WTC11 (cell line): ENCODE results near the gene PNPLA6. TPM values are rescaled to one million over a fixed set of nuclear protein-coding genes. Genes with fewer than 3 reads are reported as not detected.

Experiments used
- ELF4 ChIP-seq: sonication (generic); formaldehyde crosslinking; IDR thresholded peaks from 2 replicates; pipeline ENCODE4 v1.8.1; 2022; ENCODE audit warnings: low read depth, mild to moderate bottlenecking, moderate library complexity, missing genetic modification reagents
- ETV6 ChIP-seq: sonication (generic); formaldehyde crosslinking; IDR thresholded peaks from 2 replicates; pipeline ENCODE4 v1.8.1; 2022; ENCODE audit warnings: mild to moderate bottlenecking, missing genetic modification reagents
- FOXK1 ChIP-seq: sonication (generic); formaldehyde crosslinking; IDR thresholded peaks from 2 replicates; pipeline ENCODE4 v1.8.0; 2022; ENCODE audit warnings: mild to moderate bottlenecking, moderate library complexity, missing genetic modification reagents
- JAZF1 ChIP-seq: fragments of 250-450 bp; sonication (Bioruptor Pico); IDR thresholded peaks from 2 replicates; pipeline ENCODE4 v1.9.0; 2021; ENCODE audit warnings: moderate library complexity, mild to moderate bottlenecking, inconsistent platforms
- JUN ChIP-seq: sonication (generic); formaldehyde crosslinking; IDR thresholded peaks from 2 replicates; pipeline ENCODE4 v1.8.0; 2023; ENCODE audit warnings: mild to moderate bottlenecking, missing genetic modification reagents
- MXD4 ChIP-seq: fragments of 250-450 bp; sonication (Bioruptor Pico); IDR thresholded peaks from 2 replicates; pipeline ENCODE4 v1.8.0; 2021; ENCODE audit warnings: mild to moderate bottlenecking, moderate library complexity, borderline replicate concordance
- NR2C2 ChIP-seq: sonication (generic); formaldehyde crosslinking; IDR thresholded peaks from 2 replicates; pipeline ENCODE4 v1.8.0; 2022; ENCODE audit warnings: mild to moderate bottlenecking, missing genetic modification reagents
- PRRX2 ChIP-seq: fragments of 250-450 bp; sonication (Bioruptor Pico); IDR thresholded peaks from 2 replicates; pipeline ENCODE4 v1.8.0; 2021; ENCODE audit warnings: mild to moderate bottlenecking
- STAT6 ChIP-seq: sonication (generic); formaldehyde crosslinking; conservative IDR thresholded peaks from 2 replicates; pipeline ENCODE4 v1.8.1; 2023; ENCODE audit warnings: mild to moderate bottlenecking, low read depth, missing genetic modification reagents, moderate library complexity
- TCF7 ChIP-seq: sonication (generic); formaldehyde crosslinking; IDR thresholded peaks from 2 replicates; pipeline ENCODE4 v1.8.0; 2022; ENCODE audit warnings: mild to moderate bottlenecking, low read depth, missing genetic modification reagents, moderate library complexity
- TEAD1 ChIP-seq: sonication (generic); formaldehyde crosslinking; IDR thresholded peaks from 2 replicates; pipeline ENCODE4 v1.8.0; 2022; ENCODE audit warnings: mild to moderate bottlenecking, missing genetic modification reagents
- TP53 ChIP-seq: sonication (generic); formaldehyde crosslinking; IDR thresholded peaks from 2 replicates; pipeline ENCODE4 v1.8.1; 2023; ENCODE audit warnings: mild to moderate bottlenecking, missing genetic modification reagents
- ZNF121 ChIP-seq: sonication (generic); formaldehyde crosslinking; IDR thresholded peaks from 2 replicates; pipeline ENCODE4 v1.8.0; 2023; ENCODE audit warnings: missing genetic modification reagents
- ZNF396 ChIP-seq: fragments of 250-450 bp; sonication (Bioruptor Pico); IDR thresholded peaks from 2 replicates; pipeline ENCODE4 v1.8.0; 2021; ENCODE audit warnings: mild to moderate bottlenecking, moderate library complexity, borderline replicate concordance
- ZNF416 ChIP-seq: fragments of 250-450 bp; sonication (Bioruptor Pico); IDR thresholded peaks from 2 replicates; pipeline ENCODE4 v1.9.0; 2021; ENCODE audit warnings: mild to moderate bottlenecking, inconsistent platforms
- ZNF423 ChIP-seq: fragments of 250-450 bp; sonication (Bioruptor Pico); IDR thresholded peaks from 2 replicates; pipeline ENCODE4 v2.1.2; 2022; ENCODE audit warnings: mild to moderate bottlenecking, moderate library complexity
- total RNA-seq: library from RNA; stranded (reverse); gene quantifications from 3 replicates; pipeline ENCODE4 v1.2.3, GENCODE V29; 2021
- TF ChIP-seq, protein P1 (sequence below): sonication (generic); formaldehyde crosslinking; IDR thresholded peaks from 2 replicates; pipeline ENCODE4 v1.8.0; 2023; ENCODE audit warnings: mild to moderate bottlenecking, missing genetic modification reagents
- TF ChIP-seq, protein P2 (sequence below): sonication (generic); formaldehyde crosslinking; IDR thresholded peaks from 2 replicates; pipeline ENCODE4 v1.8.0; 2023; ENCODE audit warnings: missing genetic modification reagents, mild to moderate bottlenecking, borderline replicate concordance
- TF ChIP-seq, protein P3 (sequence below): sonication (generic); formaldehyde crosslinking; conservative IDR thresholded peaks from 2 replicates; pipeline ENCODE4 v1.8.1; 2022; ENCODE audit warnings: mild to moderate bottlenecking, missing genetic modification reagents
- TF ChIP-seq, protein P4 (sequence below): sonication (generic); formaldehyde crosslinking; IDR thresholded peaks from 2 replicates; pipeline ENCODE4 v1.8.1; 2023; ENCODE audit warnings: mild to moderate bottlenecking, missing genetic modification reagents
- TF ChIP-seq, protein P5 (sequence below): sonication (generic); formaldehyde crosslinking; IDR thresholded peaks from 2 replicates; pipeline ENCODE4 v1.8.1; 2022; ENCODE audit warnings: low read depth, mild to moderate bottlenecking, moderate library complexity, missing genetic modification reagents, borderline replicate concordance
- TF ChIP-seq, protein P6 (sequence below): sonication (generic); formaldehyde crosslinking; IDR thresholded peaks from 2 replicates; pipeline ENCODE4 v1.8.1; 2023; ENCODE audit warnings: mild to moderate bottlenecking, missing genetic modification reagents, moderate library complexity
- TF ChIP-seq, protein P7 (sequence below): sonication (generic); formaldehyde crosslinking; IDR thresholded peaks from 2 replicates; pipeline ENCODE4 v1.8.0; 2022; ENCODE audit warnings: mild to moderate bottlenecking, missing genetic modification reagents
- TF ChIP-seq, protein P8 (sequence below): sonication (generic); formaldehyde crosslinking; IDR thresholded peaks from 2 replicates; pipeline ENCODE4 v1.8.0; 2022; ENCODE audit warnings: mild to moderate bottlenecking, missing genetic modification reagents

Gene PNPLA6
- total RNA-seq, 1 experiment from 2014 or later = 149 TPM

GRCh38 chr19:7500811-7501450 is 34.6 kb upstream of the PNPLA6 start (continued):
- TF ChIP-seq MXD4 (CRISPR knock-in tag) (0 out of 2 replicates have a peak, but pooled peaks have one; percentile 17), ZNF416 (no peak), JUN (peak; percentile 99), STAT6 (CRISPR knock-in tag) (peak; percentile 97), TCF7 (CRISPR knock-in tag) (peak; percentile 98), ZNF423 (CRISPR knock-in tag) (no peak), PRRX2 (CRISPR knock-in tag) (no peak), NR2C2 (CRISPR knock-in tag) (peak; percentile 91), ELF4 (CRISPR knock-in tag) (peak; percentile 97), TP53 (peak; percentile 99), ZNF121 (CRISPR knock-in tag) (peak; percentile 22; the same call in 1 of the 2 replicates), JAZF1 (CRISPR knock-in tag) (no peak), ZNF396 (CRISPR knock-in tag) (no peak), ETV6 (peak; percentile 99), FOXK1 (CRISPR knock-in tag) (peak; percentile 96), TEAD1 (peak; percentile 99)
- TF ChIP-seq, protein P1, sequence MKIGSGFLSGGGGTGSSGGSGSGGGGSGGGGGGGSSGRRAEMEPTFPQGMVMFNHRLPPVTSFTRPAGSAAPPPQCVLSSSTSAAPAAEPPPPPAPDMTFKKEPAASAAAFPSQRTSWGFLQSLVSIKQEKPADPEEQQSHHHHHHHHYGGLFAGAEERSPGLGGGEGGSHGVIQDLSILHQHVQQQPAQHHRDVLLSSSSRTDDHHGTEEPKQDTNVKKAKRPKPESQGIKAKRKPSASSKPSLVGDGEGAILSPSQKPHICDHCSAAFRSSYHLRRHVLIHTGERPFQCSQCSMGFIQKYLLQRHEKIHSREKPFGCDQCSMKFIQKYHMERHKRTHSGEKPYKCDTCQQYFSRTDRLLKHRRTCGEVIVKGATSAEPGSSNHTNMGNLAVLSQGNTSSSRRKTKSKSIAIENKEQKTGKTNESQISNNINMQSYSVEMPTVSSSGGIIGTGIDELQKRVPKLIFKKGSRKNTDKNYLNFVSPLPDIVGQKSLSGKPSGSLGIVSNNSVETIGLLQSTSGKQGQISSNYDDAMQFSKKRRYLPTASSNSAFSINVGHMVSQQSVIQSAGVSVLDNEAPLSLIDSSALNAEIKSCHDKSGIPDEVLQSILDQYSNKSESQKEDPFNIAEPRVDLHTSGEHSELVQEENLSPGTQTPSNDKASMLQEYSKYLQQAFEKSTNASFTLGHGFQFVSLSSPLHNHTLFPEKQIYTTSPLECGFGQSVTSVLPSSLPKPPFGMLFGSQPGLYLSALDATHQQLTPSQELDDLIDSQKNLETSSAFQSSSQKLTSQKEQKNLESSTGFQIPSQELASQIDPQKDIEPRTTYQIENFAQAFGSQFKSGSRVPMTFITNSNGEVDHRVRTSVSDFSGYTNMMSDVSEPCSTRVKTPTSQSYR (CRISPR knock-in tag) = peak; percentile 99
- TF ChIP-seq, protein P2, sequence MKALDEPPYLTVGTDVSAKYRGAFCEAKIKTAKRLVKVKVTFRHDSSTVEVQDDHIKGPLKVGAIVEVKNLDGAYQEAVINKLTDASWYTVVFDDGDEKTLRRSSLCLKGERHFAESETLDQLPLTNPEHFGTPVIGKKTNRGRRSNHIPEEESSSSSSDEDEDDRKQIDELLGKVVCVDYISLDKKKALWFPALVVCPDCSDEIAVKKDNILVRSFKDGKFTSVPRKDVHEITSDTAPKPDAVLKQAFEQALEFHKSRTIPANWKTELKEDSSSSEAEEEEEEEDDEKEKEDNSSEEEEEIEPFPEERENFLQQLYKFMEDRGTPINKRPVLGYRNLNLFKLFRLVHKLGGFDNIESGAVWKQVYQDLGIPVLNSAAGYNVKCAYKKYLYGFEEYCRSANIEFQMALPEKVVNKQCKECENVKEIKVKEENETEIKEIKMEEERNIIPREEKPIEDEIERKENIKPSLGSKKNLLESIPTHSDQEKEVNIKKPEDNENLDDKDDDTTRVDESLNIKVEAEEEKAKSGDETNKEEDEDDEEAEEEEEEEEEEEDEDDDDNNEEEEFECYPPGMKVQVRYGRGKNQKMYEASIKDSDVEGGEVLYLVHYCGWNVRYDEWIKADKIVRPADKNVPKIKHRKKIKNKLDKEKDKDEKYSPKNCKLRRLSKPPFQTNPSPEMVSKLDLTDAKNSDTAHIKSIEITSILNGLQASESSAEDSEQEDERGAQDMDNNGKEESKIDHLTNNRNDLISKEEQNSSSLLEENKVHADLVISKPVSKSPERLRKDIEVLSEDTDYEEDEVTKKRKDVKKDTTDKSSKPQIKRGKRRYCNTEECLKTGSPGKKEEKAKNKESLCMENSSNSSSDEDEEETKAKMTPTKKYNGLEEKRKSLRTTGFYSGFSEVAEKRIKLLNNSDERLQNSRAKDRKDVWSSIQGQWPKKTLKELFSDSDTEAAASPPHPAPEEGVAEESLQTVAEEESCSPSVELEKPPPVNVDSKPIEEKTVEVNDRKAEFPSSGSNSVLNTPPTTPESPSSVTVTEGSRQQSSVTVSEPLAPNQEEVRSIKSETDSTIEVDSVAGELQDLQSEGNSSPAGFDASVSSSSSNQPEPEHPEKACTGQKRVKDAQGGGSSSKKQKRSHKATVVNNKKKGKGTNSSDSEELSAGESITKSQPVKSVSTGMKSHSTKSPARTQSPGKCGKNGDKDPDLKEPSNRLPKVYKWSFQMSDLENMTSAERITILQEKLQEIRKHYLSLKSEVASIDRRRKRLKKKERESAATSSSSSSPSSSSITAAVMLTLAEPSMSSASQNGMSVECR = peak; percentile 99
- TF ChIP-seq, protein P3, sequence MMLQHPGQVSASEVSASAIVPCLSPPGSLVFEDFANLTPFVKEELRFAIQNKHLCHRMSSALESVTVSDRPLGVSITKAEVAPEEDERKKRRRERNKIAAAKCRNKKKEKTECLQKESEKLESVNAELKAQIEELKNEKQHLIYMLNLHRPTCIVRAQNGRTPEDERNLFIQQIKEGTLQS (CRISPR knock-in tag) = peak; percentile 86
- TF ChIP-seq, protein P4, sequence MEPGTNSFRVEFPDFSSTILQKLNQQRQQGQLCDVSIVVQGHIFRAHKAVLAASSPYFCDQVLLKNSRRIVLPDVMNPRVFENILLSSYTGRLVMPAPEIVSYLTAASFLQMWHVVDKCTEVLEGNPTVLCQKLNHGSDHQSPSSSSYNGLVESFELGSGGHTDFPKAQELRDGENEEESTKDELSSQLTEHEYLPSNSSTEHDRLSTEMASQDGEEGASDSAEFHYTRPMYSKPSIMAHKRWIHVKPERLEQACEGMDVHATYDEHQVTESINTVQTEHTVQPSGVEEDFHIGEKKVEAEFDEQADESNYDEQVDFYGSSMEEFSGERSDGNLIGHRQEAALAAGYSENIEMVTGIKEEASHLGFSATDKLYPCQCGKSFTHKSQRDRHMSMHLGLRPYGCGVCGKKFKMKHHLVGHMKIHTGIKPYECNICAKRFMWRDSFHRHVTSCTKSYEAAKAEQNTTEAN (CRISPR knock-in tag) = peak; percentile 99
- TF ChIP-seq, protein P5, sequence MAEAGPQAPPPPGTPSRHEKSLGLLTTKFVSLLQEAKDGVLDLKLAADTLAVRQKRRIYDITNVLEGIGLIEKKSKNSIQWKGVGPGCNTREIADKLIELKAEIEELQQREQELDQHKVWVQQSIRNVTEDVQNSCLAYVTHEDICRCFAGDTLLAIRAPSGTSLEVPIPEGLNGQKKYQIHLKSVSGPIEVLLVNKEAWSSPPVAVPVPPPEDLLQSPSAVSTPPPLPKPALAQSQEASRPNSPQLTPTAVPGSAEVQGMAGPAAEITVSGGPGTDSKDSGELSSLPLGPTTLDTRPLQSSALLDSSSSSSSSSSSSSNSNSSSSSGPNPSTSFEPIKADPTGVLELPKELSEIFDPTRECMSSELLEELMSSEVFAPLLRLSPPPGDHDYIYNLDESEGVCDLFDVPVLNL (CRISPR knock-in tag) = peak; percentile 93
- TF ChIP-seq, protein P6, sequence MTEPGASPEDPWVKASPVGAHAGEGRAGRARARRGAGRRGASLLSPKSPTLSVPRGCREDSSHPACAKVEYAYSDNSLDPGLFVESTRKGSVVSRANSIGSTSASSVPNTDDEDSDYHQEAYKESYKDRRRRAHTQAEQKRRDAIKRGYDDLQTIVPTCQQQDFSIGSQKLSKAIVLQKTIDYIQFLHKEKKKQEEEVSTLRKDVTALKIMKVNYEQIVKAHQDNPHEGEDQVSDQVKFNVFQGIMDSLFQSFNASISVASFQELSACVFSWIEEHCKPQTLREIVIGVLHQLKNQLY (CRISPR knock-in tag) = peak; percentile 97
- TF ChIP-seq, protein P7, sequence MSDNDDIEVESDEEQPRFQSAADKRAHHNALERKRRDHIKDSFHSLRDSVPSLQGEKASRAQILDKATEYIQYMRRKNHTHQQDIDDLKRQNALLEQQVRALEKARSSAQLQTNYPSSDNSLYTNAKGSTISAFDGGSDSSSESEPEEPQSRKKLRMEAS (CRISPR knock-in tag) = peak; percentile 100
- TF ChIP-seq, protein P8, sequence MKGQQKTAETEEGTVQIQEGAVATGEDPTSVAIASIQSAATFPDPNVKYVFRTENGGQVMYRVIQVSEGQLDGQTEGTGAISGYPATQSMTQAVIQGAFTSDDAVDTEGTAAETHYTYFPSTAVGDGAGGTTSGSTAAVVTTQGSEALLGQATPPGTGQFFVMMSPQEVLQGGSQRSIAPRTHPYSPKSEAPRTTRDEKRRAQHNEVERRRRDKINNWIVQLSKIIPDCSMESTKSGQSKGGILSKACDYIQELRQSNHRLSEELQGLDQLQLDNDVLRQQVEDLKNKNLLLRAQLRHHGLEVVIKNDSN (CRISPR knock-in tag) = peak; percentile 86
